Activated naive CD4-positive, alpha-beta T cell treated with anti-CD3 and anti-CD28 coated beads, Interleukin-2, amount 10 ng/mL, durations not matched to agents 7 days and 5 days (primary cell): Measurements from ENCODE around the gene EFEMP2.

Experiments used
- CTCF ChIA-PET: fragments of 350-600 bp; sonication (Branson Sonifier 250); formaldehyde crosslinking; loops from one replicate; lab custom pipeline; 2021; ENCODE audit warnings: antibody characterized with exemption; lab: Charles Lee
- DNase-seq: peaks from one replicate; pipeline ENCODE4 v3.0.0-alpha.2; 2020
- H3K27ac Mint-ChIP-seq: one replicate; pipeline ENCODE4 v1.8.0; 2021; ENCODE audit warnings: mild to moderate bottlenecking, moderate library complexity, mixed read lengths
- H3K27me3 Mint-ChIP-seq: one replicate; pipeline ENCODE4 v1.8.0; 2021; ENCODE audit warnings: mild to moderate bottlenecking, mixed read lengths
- H3K36me3 Mint-ChIP-seq: one replicate; pipeline ENCODE4 v1.8.0; 2021; ENCODE audit warnings: mixed read lengths
- H3K4me1 Mint-ChIP-seq: one replicate; pipeline ENCODE4 v1.8.0; 2021; ENCODE audit warnings: mixed read lengths
- H3K4me3 Mint-ChIP-seq: one replicate; pipeline ENCODE4 v1.8.0; 2021; ENCODE audit warnings: mild to moderate bottlenecking, moderate library complexity, mixed read lengths
- H3K9me3 Mint-ChIP-seq: one replicate; pipeline ENCODE4 v1.8.0; 2021; ENCODE audit warnings: mixed read lengths

EFEMP2 gene

GRCh38 chr11:65871811-65872548 is 620 bp downstream of the EFEMP2 start:
- Mint-ChIP-seq H3K9me3 (no peaks in the 10 kb centered on the region), H3K27ac (no peak overlapping the region), H3K36me3 (peaks cover 11% of the 10 kb centered on the region), H3K4me1 (peaks cover 42% of the 10 kb centered on the region), H3K27me3 (peaks cover 34% of the 10 kb centered on the region), H3K4me3 (peak overlapping the region; percentile 37)
- CTCF ChIA-PET = interaction anchor here (3.5 to 4.8 kb wide), 3 partner anchors 12 to 16 kb away, joined by 13 to 39 read pairs (median 34); partner anchors contain the start of genes FIBP and MUS81
- no peak for DNase-seq

GRCh38 chr11:65870706-65871681 is 1.6 kb downstream of the EFEMP2 start:
- no peak for DNase-seq
- no peak overlapping the region for H3K4me3 Mint-ChIP-seq
- peaks cover 14% of the 10 kb centered on the region for H3K36me3 Mint-ChIP-seq
- peaks cover 38% of the 10 kb centered on the region for H3K4me1 Mint-ChIP-seq
- CTCF ChIA-PET = interaction anchor here (3.5 to 4.8 kb wide), 3 partner anchors 11 to 17 kb away, joined by 13 to 39 read pairs (median 34); partner anchors contain the start of genes FIBP and MUS81
- H3K27ac Mint-ChIP-seq = no peak overlapping the region
- H3K27me3 Mint-ChIP-seq = peaks cover 34% of the 10 kb centered on the region
- H3K9me3 Mint-ChIP-seq = no peaks in the 10 kb centered on the region

- H3K27me3 Mint-ChIP-seq = peaks cover 34% of the 10 kb centered on the region
- H3K4me1 Mint-ChIP-seq = peaks cover 38% of the 10 kb centered on the region
- H3K4me3 Mint-ChIP-seq = no peak overlapping the region
- H3K9me3 Mint-ChIP-seq = no peaks in the 10 kb centered on the region
- CTCF ChIA-PET = interaction anchor here (3.5 to 4.8 kb wide), 3 partner anchors 10 to 17 kb away, joined by 13 to 39 read pairs (median 34); partner anchors contain the start of genes FIBP and MUS81
- no peak for DNase-seq
- peaks cover 15% of the 10 kb centered on the region for H3K36me3 Mint-ChIP-seq
- H3K27ac Mint-ChIP-seq = no peak overlapping the region
Observed at GRCh38 chr11:65870307-65870658, 2.3 kb downstream of the EFEMP2 start.

DNA sequence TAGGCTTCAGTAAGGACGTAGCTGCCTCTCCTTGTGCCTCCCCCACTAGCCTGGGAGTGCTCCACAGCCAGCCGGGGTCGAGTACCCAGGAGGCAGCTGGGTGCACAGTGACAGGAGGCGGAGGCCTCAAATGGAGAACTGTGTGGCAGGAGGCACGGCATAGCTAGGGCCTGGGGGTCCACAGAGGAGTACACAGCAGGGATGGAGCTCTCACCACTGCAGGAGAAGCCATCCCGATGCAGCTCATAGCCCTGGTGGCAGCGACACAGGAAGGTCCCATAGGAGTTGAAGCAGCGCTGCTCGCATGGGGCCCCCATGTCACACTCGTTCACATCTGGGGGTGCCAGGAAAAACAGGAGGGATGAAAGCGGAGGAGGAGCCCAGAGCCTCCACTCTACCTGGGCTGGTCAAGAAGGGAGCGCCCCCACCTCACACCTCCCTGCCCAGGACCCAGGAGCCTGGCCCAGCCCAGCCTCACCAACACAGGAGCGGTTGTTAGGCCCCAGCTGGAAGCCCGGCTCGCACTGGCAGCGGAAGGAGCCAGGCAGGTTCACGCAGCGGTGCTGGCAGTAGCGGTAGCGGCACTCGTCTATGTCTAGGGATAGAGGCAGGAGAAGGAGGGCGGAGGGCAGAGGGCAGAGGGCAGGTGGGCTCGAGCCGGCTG is 2.8 kb downstream of the EFEMP2 start:
- DNase-seq = no peak
- peaks cover 19% of the 10 kb centered on the region for H3K36me3 Mint-ChIP-seq
- H3K9me3 Mint-ChIP-seq = no peaks in the 10 kb centered on the region
- no peak overlapping the region for H3K4me3 Mint-ChIP-seq
- H3K27me3 Mint-ChIP-seq = peaks cover 34% of the 10 kb centered on the region
- CTCF ChIA-PET = interaction anchor here (3.5 to 4.8 kb wide), 3 partner anchors 9 to 18 kb away, joined by 13 to 39 read pairs (median 34); partner anchors contain the start of genes FIBP and MUS81
- no peak overlapping the region for H3K27ac Mint-ChIP-seq
- H3K4me1 Mint-ChIP-seq = peaks cover 40% of the 10 kb centered on the region

- H3K27ac Mint-ChIP-seq = no peak overlapping the region
- CTCF ChIA-PET = interaction anchor here (3.5 to 4.8 kb wide), 3 partner anchors 8 to 19 kb away, joined by 13 to 39 read pairs (median 34); partner anchors contain the start of genes FIBP and MUS81
- H3K4me1 Mint-ChIP-seq = peaks cover 37% of the 10 kb centered on the region
Observed at GRCh38 chr11:65868907-65869306, 3.7 kb downstream of the EFEMP2 start.

GRCh38 chr11:65868076-65868667 is 4.4 kb downstream of the EFEMP2 start:
- H3K9me3 Mint-ChIP-seq = no peaks in the 10 kb centered on the region
- peaks cover 34% of the 10 kb centered on the region for H3K4me1 Mint-ChIP-seq
- no peak overlapping the region for H3K27ac Mint-ChIP-seq
- peaks cover 31% of the 10 kb centered on the region for H3K36me3 Mint-ChIP-seq
- H3K27me3 Mint-ChIP-seq = peaks cover 29% of the 10 kb centered on the region
- H3K4me3 Mint-ChIP-seq = no peak overlapping the region
- CTCF ChIA-PET = interaction anchor here (4.5 to 4.8 kb wide), 2 partner anchors 8 to 17 kb away, joined by 34 to 39 read pairs; partner anchors contain the start of gene MUS81
- DNase-seq = no peak

More at GRCh38 chr11:65868907-65869306, 3.7 kb downstream of the EFEMP2 start:
- peaks cover 34% of the 10 kb centered on the region for H3K27me3 Mint-ChIP-seq
- no peak overlapping the region for H3K4me3 Mint-ChIP-seq
- no peaks in the 10 kb centered on the region for H3K9me3 Mint-ChIP-seq
- H3K36me3 Mint-ChIP-seq = peaks cover 26% of the 10 kb centered on the region
- DNase-seq = no peak

DNA sequence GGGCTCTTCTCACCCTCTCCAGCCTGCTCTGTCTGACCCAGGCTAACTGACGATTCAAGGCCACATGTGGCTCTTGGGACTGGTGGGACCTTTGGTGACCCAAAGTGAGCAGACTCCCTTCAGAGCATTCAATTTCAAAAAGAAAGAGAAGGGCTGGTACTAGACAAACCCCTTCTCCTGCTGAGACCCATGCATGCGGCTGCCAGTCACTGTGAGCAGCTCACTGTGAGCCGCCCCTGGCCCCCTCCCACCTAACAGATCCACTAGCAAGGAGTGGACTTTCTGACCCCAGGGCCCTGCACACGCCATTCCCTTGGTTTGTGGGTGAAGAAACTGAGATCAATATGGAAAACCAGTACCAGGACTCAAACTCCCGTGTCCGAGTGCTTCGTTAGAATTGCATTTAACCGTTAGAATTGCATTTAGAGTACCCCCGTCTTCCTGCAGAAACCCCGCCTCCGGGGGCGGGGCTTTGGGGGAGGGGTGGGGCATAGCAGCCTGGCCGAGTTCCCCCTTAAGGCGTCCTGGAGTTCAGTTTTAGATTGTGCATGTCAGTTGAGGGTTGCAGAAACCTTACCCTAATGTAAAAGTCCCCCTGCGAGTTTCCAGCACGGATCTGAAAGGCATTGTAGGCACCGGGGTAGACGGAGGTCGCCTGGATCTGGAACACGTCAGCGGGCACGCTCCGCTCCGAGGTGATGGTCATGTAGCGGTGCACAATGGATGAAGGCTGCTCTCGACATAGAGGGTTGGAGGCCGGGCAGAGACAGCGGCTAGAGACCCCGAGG is 5.1 kb downstream of the EFEMP2 start:
- Mint-ChIP-seq H3K9me3 (no peaks in the 10 kb centered on the region), H3K4me1 (peaks cover 36% of the 10 kb centered on the region), H3K4me3 (no peak overlapping the region), H3K36me3 (peaks cover 34% of the 10 kb centered on the region), H3K27me3 (peaks cover 24% of the 10 kb centered on the region), H3K27ac (no peak overlapping the region)
- CTCF ChIA-PET = interaction anchor here (1.4 to 4.8 kb wide), 2 partner anchors 7 to 21 kb away, joined by 3 to 39 read pairs; partner anchors contain the start of genes FIBP and MUS81
- DNase-seq = no peak

GRCh38 chr11:65866509-65867283 is 5.9 kb downstream of the EFEMP2 start:
- Mint-ChIP-seq H3K27me3 (peaks cover 20% of the 10 kb centered on the region), H3K4me3 (no peak overlapping the region), H3K4me1 (peaks cover 39% of the 10 kb centered on the region), H3K36me3 (peaks cover 37% of the 10 kb centered on the region), H3K27ac (no peak overlapping the region), H3K9me3 (no peaks in the 10 kb centered on the region)
- no peak for DNase-seq
- CTCF ChIA-PET = interaction anchor here (1.0 to 1.4 kb wide), 2 partner anchors 18 to 21 kb away, joined by 3 read pairs; partner anchors contain the start of gene FIBP

- peaks cover 9% of the 10 kb centered on the region for H3K27me3 Mint-ChIP-seq
- H3K36me3 Mint-ChIP-seq = peaks cover 39% of the 10 kb centered on the region
- H3K27ac Mint-ChIP-seq = no peak overlapping the region
- H3K4me1 Mint-ChIP-seq = peaks cover 38% of the 10 kb centered on the region
- no peak overlapping the region for H3K4me3 Mint-ChIP-seq
- DNase-seq = no peak
- H3K9me3 Mint-ChIP-seq = no peaks in the 10 kb centered on the region
- CTCF ChIA-PET = interaction anchor here (1.4 to 1.7 kb wide), 2 partner anchors 19 to 22 kb away, joined by 3 to 7 read pairs; partner anchors contain the start of gene FIBP
Observed at GRCh38 chr11:65865550-65866172, 6.9 kb downstream of the EFEMP2 start.

- CTCF ChIA-PET = interaction anchor here (1.7 kb wide), 1 partner anchor 19 kb away, joined by 7 read pairs; no protein-coding TSS in a partner anchor
- no peak overlapping the region for H3K4me3 Mint-ChIP-seq
- no peaks in the 10 kb centered on the region for H3K9me3 Mint-ChIP-seq
- peaks cover 34% of the 10 kb centered on the region for H3K4me1 Mint-ChIP-seq
- no peak overlapping the region for H3K27ac Mint-ChIP-seq
- DNase-seq = no peak
- H3K36me3 Mint-ChIP-seq = peaks cover 41% of the 10 kb centered on the region
- peaks cover 1% of the 10 kb centered on the region for H3K27me3 Mint-ChIP-seq
Observed at GRCh38 chr11:65864706-65865471, 7.7 kb downstream of the EFEMP2 start.
